RWPE1 (cell line): ENCODE data around the gene SH3BP5L.

ENCODE experiments used
- CTCF ChIA-PET: fragments of 350-600 bp; sonication (Branson Sonifier 250); formaldehyde crosslinking; extraction: SDS; loops from one replicate; lab custom pipeline; 2021; lab: Yijun Ruan, JAX
- POLR2A ChIA-PET: fragments of 400-600 bp; formaldehyde crosslinking; extraction: SDS; loops from one replicate; lab custom pipeline; 2020; ENCODE audit warnings: antibody characterized with exemption; ENCODE audit not compliant: low non-redundant PET; lab: Yijun Ruan, JAX
- DNase-seq: peaks from one replicate; pipeline ENCODE4 v3.0.0; 2012; ENCODE audit warnings: low spot score
- H3K27ac ChIP-seq: fragments of 450-650 bp; 2 replicates; pipeline ENCODE4 v1.5.1; 2017
- CTCF ChIP-seq: fragments of 450-650 bp; conservative IDR thresholded peaks from 2 replicates; pipeline ENCODE4 v1.5.1; 2017; ENCODE audit warnings: low read depth, mild to moderate bottlenecking

The SH3BP5L gene

GRCh38 chr1:248852481-248853405 lies 27.0 kb upstream of the SH3BP5L start:
- CTCF ChIA-PET, result interaction anchor here (0.6 kb wide), 1 partner anchor 8 kb away, joined by 3 read pairs; no protein-coding TSS in a partner anchor
- no peak overlapping the region for H3K27ac ChIP-seq
- POLR2A ChIA-PET, result no interaction called here
- no peak for DNase-seq
- no peak for TF ChIP-seq CTCF

- no peak for TF ChIP-seq CTCF
- H3K27ac ChIP-seq, result peak overlapping the region; percentile 61; the same call in 1 of the 2 replicates
- ChIA-PET POLR2A (interaction anchor here (1.1 kb wide), 1 partner anchor 13 kb away, joined by 8 read pairs; the partner anchor contains the start of gene ZNF672), CTCF (no interaction called here)
- no peak for DNase-seq
These were observed 25.7 kb upstream of the SH3BP5L start for GRCh38 chr1:248851390-248851789.

- peak overlapping the region; percentile 61 for H3K27ac ChIP-seq
- ChIA-PET CTCF (interaction anchor here (1.9 kb wide), 1 partner anchor 8 kb away, joined by 9 read pairs; the partner anchor contains the start of gene ZNF692), POLR2A (interaction anchor here (1.1 kb wide), 1 partner anchor 12 kb away, joined by 8 read pairs; the partner anchor contains the start of gene ZNF672)
- TF ChIP-seq CTCF, result no peak
- no peak for DNase-seq
These were observed 25.0 kb upstream of the SH3BP5L start for GRCh38 chr1:248850536-248851251.

DNA sequence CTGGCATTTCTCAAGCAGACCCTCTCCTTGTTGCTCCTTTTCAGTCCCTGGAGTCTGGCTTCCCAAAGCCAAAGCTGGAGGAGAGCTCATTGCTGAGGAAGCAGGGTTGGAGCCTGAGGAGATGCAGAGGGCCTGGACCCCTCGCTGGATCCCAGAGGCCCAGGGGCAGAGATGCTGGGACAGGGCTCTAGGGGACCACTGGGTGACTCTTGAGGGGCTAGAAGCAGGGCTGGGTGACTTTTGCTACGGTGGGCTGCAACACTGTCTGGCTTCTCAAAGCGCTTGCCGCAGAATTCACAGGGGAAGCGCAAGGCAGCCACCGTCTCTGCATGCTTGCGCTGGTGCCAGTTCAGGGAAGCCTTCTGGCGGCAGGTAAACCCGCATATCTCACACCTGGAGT lies 24.4 kb upstream of the SH3BP5L start:
- ChIA-PET POLR2A (no interaction called here), CTCF (interaction anchor here (1.9 kb wide), 1 partner anchor 8 kb away, joined by 9 read pairs; the partner anchor contains the start of gene ZNF692)
- no peak for DNase-seq
- peak overlapping the region; percentile 61 for H3K27ac ChIP-seq
- no peak for TF ChIP-seq CTCF

- H3K27ac ChIP-seq, result peak overlapping the region; percentile 61
- POLR2A ChIA-PET, result no interaction called here
- CTCF ChIA-PET, result interaction anchor here (1.9 kb wide), 1 partner anchor 9 kb away, joined by 9 read pairs; the partner anchor contains the start of gene ZNF692
- no peak for DNase-seq
- TF ChIP-seq CTCF, result no peak
These were observed 23.9 kb upstream of the SH3BP5L start for GRCh38 chr1:248849637-248850036.

DNA sequence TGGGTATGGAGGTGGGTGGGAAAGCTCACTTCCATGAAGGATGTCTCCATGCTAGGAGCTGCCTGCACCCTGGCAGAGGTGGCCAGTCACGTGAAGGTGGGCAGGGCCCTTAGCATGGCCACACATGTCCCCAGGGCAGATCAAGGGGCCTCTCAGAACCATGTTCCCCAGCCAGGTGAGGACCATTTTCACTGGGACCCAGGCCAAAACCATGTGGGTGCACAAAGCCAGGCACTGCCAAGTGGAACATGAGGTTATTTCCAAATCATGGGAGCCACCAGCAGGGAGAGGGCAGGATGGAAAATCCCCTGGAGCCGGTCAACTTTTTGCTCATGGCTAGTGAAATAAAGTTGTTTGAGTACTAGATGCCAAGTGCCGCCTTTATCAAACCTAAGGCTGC lies 23.4 kb upstream of the SH3BP5L start:
- CTCF ChIA-PET, result interaction anchor here (1.9 kb wide), 1 partner anchor 9 kb away, joined by 9 read pairs; the partner anchor contains the start of gene ZNF692

More for the DNA sequence above, 23.4 kb upstream of the SH3BP5L start:
- POLR2A ChIA-PET, result no interaction called here
- no peak for DNase-seq
- no peak for TF ChIP-seq CTCF
- peak overlapping the region; percentile 61 for H3K27ac ChIP-seq
